ENCODE data around the gene GPC6.

DNA sequence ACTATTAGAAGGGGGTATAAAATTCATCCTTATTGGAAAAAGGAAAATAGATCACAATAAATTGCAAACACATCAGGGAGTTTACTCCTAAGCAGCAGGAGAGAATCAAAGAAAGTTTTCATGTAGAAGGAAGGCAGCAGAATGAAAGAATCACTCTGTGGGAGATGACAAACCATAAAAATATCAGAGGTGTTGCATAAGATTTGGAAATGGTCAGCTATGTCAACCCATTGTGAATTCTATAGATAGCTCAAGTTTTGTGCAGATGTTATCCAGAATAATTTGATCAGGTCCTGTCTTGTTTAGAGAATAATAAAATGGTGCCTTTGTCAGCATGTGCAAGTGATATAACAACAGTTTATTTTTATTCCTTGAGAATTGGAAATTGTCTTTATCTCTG, 630.5 kb downstream of the GPC6 start:
- TF ChIP-seq EZH2 (IDR thresholded peaks at IDR 0.05; ENCODE audit: insufficient read depth, poor library complexity, severe bottlenecking), result no peak
- no peak for TF ChIP-seq EZH2phosphoT487 (IDR thresholded peaks at IDR 0.05; ENCODE audit: insufficient read depth, low read depth)

Measured in GM23248 (cell line).